ENCODE data around the gene MATK. TPM values are rescaled to one million over a fixed set of nuclear protein-coding genes. Genes with fewer than 3 reads are reported as not detected.

Gene MATK
- total RNA-seq, 1 experiment from 2014 or later, result 28.3 TPM

- ATAC-seq (no peak), DNase-seq (ENCODE audit: low spot score) (no peak)
- Mint-ChIP-seq H3K27me3 (ENCODE audit: low read depth) (no peaks in the 10 kb centered on the region), H3K9me3 (no peaks in the 10 kb centered on the region), H3K27ac (no peak overlapping the region), H3K36me3 (no peaks in the 10 kb centered on the region), H3K4me1 (peaks cover 5% of the 10 kb centered on the region), H3K4me3 (no peak overlapping the region)
- no peak for TF ChIP-seq NFE2L1 (CRISPR knock-in tag; IDR thresholded peaks at IDR 0.05)
- TF ChIP-seq, protein P1, sequence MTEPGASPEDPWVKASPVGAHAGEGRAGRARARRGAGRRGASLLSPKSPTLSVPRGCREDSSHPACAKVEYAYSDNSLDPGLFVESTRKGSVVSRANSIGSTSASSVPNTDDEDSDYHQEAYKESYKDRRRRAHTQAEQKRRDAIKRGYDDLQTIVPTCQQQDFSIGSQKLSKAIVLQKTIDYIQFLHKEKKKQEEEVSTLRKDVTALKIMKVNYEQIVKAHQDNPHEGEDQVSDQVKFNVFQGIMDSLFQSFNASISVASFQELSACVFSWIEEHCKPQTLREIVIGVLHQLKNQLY (CRISPR knock-in tag; IDR thresholded peaks at IDR 0.05), result no peak
- TF ChIP-seq HMGA2 (CRISPR knock-in tag; IDR thresholded peaks at IDR 0.05), result no peak
- TF ChIP-seq NFATC4 (CRISPR knock-in tag; IDR thresholded peaks at IDR 0.05), result no peak
- ChIA-PET POLR2A (interaction anchor here (0.9 kb wide), 1 partner anchor 13 kb away, joined by 3 read pairs; the partner anchor contains the start of gene MRPL54), CTCF (interaction anchor here (0.5 to 2.9 kb wide), 5 partner anchors 8 to 190 kb away, joined by 3 to 10 read pairs (median 4); partner anchors contain the start of gene GIPC3)
These were observed 10.8 kb downstream of the MATK start for GRCh38 chr19:3775374-3775711.

GRCh38 chr19:3774621-3775373 is 11.4 kb downstream of the MATK start:
- no peak for ATAC-seq
- ChIA-PET POLR2A (interaction anchor here (0.9 kb wide), 1 partner anchor 12 kb away, joined by 3 read pairs; the partner anchor contains the start of gene MRPL54), CTCF (interaction anchor here (0.5 to 2.9 kb wide), 7 partner anchors 9 to 213 kb away, joined by 3 to 10 read pairs (median 3); partner anchors contain the start of gene GIPC3)
- Mint-ChIP-seq H3K4me3 (no peak overlapping the region), H3K27ac (peak overlapping the region; percentile 63; the same call in 1 of the 2 replicates), H3K9me3 (no peaks in the 10 kb centered on the region), H3K36me3 (no peaks in the 10 kb centered on the region), H3K4me1 (peaks cover 5% of the 10 kb centered on the region), H3K27me3 (ENCODE audit: low read depth) (no peaks in the 10 kb centered on the region)
- no peak for TF ChIP-seq CREM (CRISPR knock-in tag; IDR thresholded peaks at IDR 0.05)
- TF ChIP-seq PRDM15 (CRISPR knock-in tag; IDR thresholded peaks at IDR 0.05), result no peak
- TF ChIP-seq, protein P2, sequence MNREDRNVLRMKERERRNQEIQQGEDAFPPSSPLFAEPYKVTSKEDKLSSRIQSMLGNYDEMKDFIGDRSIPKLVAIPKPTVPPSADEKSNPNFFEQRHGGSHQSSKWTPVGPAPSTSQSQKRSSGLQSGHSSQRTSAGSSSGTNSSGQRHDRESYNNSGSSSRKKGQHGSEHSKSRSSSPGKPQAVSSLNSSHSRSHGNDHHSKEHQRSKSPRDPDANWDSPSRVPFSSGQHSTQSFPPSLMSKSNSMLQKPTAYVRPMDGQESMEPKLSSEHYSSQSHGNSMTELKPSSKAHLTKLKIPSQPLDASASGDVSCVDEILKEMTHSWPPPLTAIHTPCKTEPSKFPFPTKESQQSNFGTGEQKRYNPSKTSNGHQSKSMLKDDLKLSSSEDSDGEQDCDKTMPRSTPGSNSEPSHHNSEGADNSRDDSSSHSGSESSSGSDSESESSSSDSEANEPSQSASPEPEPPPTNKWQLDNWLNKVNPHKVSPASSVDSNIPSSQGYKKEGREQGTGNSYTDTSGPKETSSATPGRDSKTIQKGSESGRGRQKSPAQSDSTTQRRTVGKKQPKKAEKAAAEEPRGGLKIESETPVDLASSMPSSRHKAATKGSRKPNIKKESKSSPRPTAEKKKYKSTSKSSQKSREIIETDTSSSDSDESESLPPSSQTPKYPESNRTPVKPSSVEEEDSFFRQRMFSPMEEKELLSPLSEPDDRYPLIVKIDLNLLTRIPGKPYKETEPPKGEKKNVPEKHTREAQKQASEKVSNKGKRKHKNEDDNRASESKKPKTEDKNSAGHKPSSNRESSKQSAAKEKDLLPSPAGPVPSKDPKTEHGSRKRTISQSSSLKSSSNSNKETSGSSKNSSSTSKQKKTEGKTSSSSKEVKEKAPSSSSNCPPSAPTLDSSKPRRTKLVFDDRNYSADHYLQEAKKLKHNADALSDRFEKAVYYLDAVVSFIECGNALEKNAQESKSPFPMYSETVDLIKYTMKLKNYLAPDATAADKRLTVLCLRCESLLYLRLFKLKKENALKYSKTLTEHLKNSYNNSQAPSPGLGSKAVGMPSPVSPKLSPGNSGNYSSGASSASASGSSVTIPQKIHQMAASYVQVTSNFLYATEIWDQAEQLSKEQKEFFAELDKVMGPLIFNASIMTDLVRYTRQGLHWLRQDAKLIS (CRISPR knock-in tag; IDR thresholded peaks at IDR 0.05; ENCODE audit: borderline replicate concordance), result no peak
- no peak for TF ChIP-seq MYBL2 (CRISPR knock-in tag; IDR thresholded peaks at IDR 0.05)
- no peak for TF ChIP-seq ERG (CRISPR knock-in tag; IDR thresholded peaks at IDR 0.05)
- TF ChIP-seq USF1 (CRISPR knock-in tag; IDR thresholded peaks at IDR 0.05), result no peak
- no peak for TF ChIP-seq GRHL2 (CRISPR knock-in tag; IDR thresholded peaks at IDR 0.05; ENCODE audit: insufficient replicate concordance, severe bottlenecking)
- no peak for TF ChIP-seq PREB (CRISPR knock-in tag; IDR thresholded peaks at IDR 0.05; ENCODE audit: borderline replicate concordance)
- TF ChIP-seq NFATC4 (CRISPR knock-in tag; IDR thresholded peaks at IDR 0.05), result no peak
- TF ChIP-seq ZNF425 (CRISPR knock-in tag; conservative IDR thresholded peaks at IDR 0.05), result no peak
- no peak for DNase-seq (ENCODE audit: low spot score)
